WTC11 (cell line): ENCODE data around the gene RYR3.

Experiments
- AFF4 ChIP-seq: sonication (generic); formaldehyde crosslinking; IDR thresholded peaks from 2 replicates; pipeline ENCODE4 v1.8.1; 2023; ENCODE audit warnings: mild to moderate bottlenecking, missing genetic modification reagents, borderline replicate concordance
- CTCF ChIP-seq: fragments of 200-600 bp; IDR thresholded peaks from 2 replicates; pipeline ENCODE4 v1.8.0; 2022; ENCODE audit warnings: antibody characterized with exemption
- E2F4 ChIP-seq: sonication (generic); formaldehyde crosslinking; IDR thresholded peaks from 2 replicates; pipeline ENCODE4 v1.8.1; 2022; ENCODE audit warnings: low read depth, mild to moderate bottlenecking, moderate library complexity, missing genetic modification reagents, borderline replicate concordance
- FOXP4 ChIP-seq: sonication (generic); formaldehyde crosslinking; IDR thresholded peaks from 2 replicates; pipeline ENCODE4 v1.8.0; 2022; ENCODE audit warnings: mild to moderate bottlenecking, missing genetic modification reagents
- HMGXB4 ChIP-seq: sonication (generic); formaldehyde crosslinking; IDR thresholded peaks from 2 replicates; pipeline ENCODE4 v1.8.1; 2023; ENCODE audit warnings: mild to moderate bottlenecking, moderate library complexity, missing genetic modification reagents
- IRF2 ChIP-seq: sonication (generic); formaldehyde crosslinking; IDR thresholded peaks from 2 replicates; pipeline ENCODE4 v1.8.0; 2022; ENCODE audit warnings: low read depth, missing genetic modification reagents, borderline replicate concordance
- NFYB ChIP-seq: sonication (generic); formaldehyde crosslinking; conservative IDR thresholded peaks from 2 replicates; pipeline ENCODE4 v1.8.0; 2022; ENCODE audit warnings: low read depth, missing genetic modification reagents
- PREB ChIP-seq: sonication (generic); formaldehyde crosslinking; IDR thresholded peaks from 2 replicates; pipeline ENCODE4 v1.8.1; 2022; ENCODE audit warnings: mild to moderate bottlenecking, missing genetic modification reagents, moderate library complexity, borderline replicate concordance
- TEAD1 ChIP-seq: sonication (generic); formaldehyde crosslinking; IDR thresholded peaks from 2 replicates; pipeline ENCODE4 v1.8.0; 2022; ENCODE audit warnings: mild to moderate bottlenecking, missing genetic modification reagents
- ZBTB21 ChIP-seq: sonication (generic); formaldehyde crosslinking; IDR thresholded peaks from 2 replicates; pipeline ENCODE4 v1.8.1; 2023; ENCODE audit warnings: mild to moderate bottlenecking, missing genetic modification reagents, borderline replicate concordance
- ZNF121 ChIP-seq: sonication (generic); formaldehyde crosslinking; IDR thresholded peaks from 2 replicates; pipeline ENCODE4 v1.8.0; 2023; ENCODE audit warnings: missing genetic modification reagents

GRCh38 chr15:33392453-33392852, 81.7 kb downstream of the RYR3 start:
- TF ChIP-seq CTCF (no peak), FOXP4 (no peak), ZNF121 (CRISPR knock-in tag) (no peak), ZBTB21 (CRISPR knock-in tag) (no peak), IRF2 (CRISPR knock-in tag) (no peak), TEAD1 (CRISPR knock-in tag) (no peak), NFYB (CRISPR knock-in tag) (no peak), E2F4 (no peak), AFF4 (CRISPR knock-in tag) (no peak), PREB (no peak), HMGXB4 (CRISPR knock-in tag) (no peak)
